Mucosa of descending colon (tissue), 3 donors: Measurements from ENCODE around the gene CAPN2. TPM values are rescaled to one million over a fixed set of nuclear protein-coding genes. Genes with fewer than 3 reads are reported as not detected.

Experiments
- ATAC-seq: fragments of 200-7000 bp; cut with Tn5 transposase; one replicate; pipeline ENCODE4 v1.9.1; 2020; ENCODE audit warnings: mild to moderate bottlenecking, moderate library complexity
- DNase-seq, 3 donors: peaks; one replicate each; pipeline ENCODE4 v3.0.0-alpha.2; 2020
- H3K36me3 ChIP-seq: fragments of 200-600 bp; one replicate; pipeline ENCODE4 v1.8.0; 2021; ENCODE audit warnings: low read depth, mild to moderate bottlenecking
- H3K4me1 ChIP-seq: fragments of 200-600 bp; one replicate; pipeline ENCODE4 v1.8.0; 2021; ENCODE audit warnings: low read depth, mild to moderate bottlenecking
- H3K4me3 ChIP-seq: fragments of 200-600 bp; one replicate; pipeline ENCODE4 v1.8.0; 2021; ENCODE audit warnings: mild to moderate bottlenecking
- H3K9me3 ChIP-seq: fragments of 200-600 bp; one replicate; pipeline ENCODE4 v1.8.0; 2021; ENCODE audit warnings: mild to moderate bottlenecking
- CTCF ChIP-seq: fragments of 200-600 bp; IDR thresholded peaks from one replicate; pipeline ENCODE4 v1.8.0; 2022; ENCODE audit warnings: antibody characterized with exemption, mild to moderate bottlenecking
- intact Hi-C, 2 donors: fragments of 100-400 bp; cut with DNase I in 1 of 2; cut with micrococcal nuclease in 1 of 2; formaldehyde crosslinking; loops; one replicate each; pipeline versions ENCODE4 v1.11.0 to v1.11.1; 2022; cut with DNase I, micrococcal nuclease
- total RNA-seq, 3 donors: library from RNA; stranded (reverse); fragmentation: NEBNext Ultra II Directional in 2 of 3; extraction: Animal tissue kit (Norgen Biotek cat#: 25700) in 2 of 3; gene quantifications; one replicate each; pipeline versions ENCODE4 v1.2.1 to v1.2.4, GENCODE V29; 2021 to 2023
- donor health status: DM: no; HTN: no; CAD: no; lungs with moderate emphysema.
- donor health status: DM: no; HTN: no; CAD: no.
- donor health status: DM: no; HTN: yes; CAD: no.

CAPN2 gene
- total RNA-seq, 3 donors from 2014 or later = 200 to 417 (median 305) TPM

GRCh38 chr1:223754681-223755431 is 42.5 kb downstream of the CAPN2 start:
- Histone ChIP-seq H3K4me1 (no peaks in the 10 kb centered on the region), H3K4me3 (no peak overlapping the region), H3K36me3 (peaks cover 2% of the 10 kb centered on the region), H3K9me3 (no peaks in the 10 kb centered on the region)
- intact Hi-C loops = loop anchor here in 1 of 2 donors (10.0 kb wide), 1 partner anchor 50 kb away; no protein-coding TSS in a partner anchor
- ATAC-seq (no peak), DNase-seq (no peak)
- TF ChIP-seq CTCF = no peak

- peaks cover 2% of the 10 kb centered on the region for H3K36me3 ChIP-seq
- no peaks in the 10 kb centered on the region for H3K9me3 ChIP-seq
- ATAC-seq (no peak), DNase-seq (peak in 1 of 3 donors; percentile 12)
- TF ChIP-seq CTCF = no peak
- intact Hi-C loops = loop anchor here in 1 of 2 donors (10.0 kb wide), 1 partner anchor 51 kb away; no protein-coding TSS in a partner anchor
- H3K4me3 ChIP-seq = no peak overlapping the region
- no peaks in the 10 kb centered on the region for H3K4me1 ChIP-seq
These were observed 43.1 kb downstream of the CAPN2 start for GRCh38 chr1:223755432-223755792.

GRCh38 chr1:223755992-223756775 is 43.8 kb downstream of the CAPN2 start:
- intact Hi-C loops = loop anchor here in 1 of 2 donors (10.0 kb wide), 1 partner anchor 51 kb away; no protein-coding TSS in a partner anchor
- Histone ChIP-seq H3K9me3 (no peaks in the 10 kb centered on the region), H3K4me1 (no peaks in the 10 kb centered on the region), H3K36me3 (peaks cover 2% of the 10 kb centered on the region), H3K4me3 (no peak overlapping the region)
- no peak for TF ChIP-seq CTCF
- DNase-seq (peak in 1 of 3 donors; percentile 16), ATAC-seq (no peak)

GRCh38 chr1:223756806-223757700 is 44.7 kb downstream of the CAPN2 start:
- intact Hi-C loops = loop anchor here in 1 of 2 donors (10.0 kb wide), 1 partner anchor 52 kb away; no protein-coding TSS in a partner anchor
- peaks cover 2% of the 10 kb centered on the region for H3K36me3 ChIP-seq
- TF ChIP-seq CTCF = no peak
- DNase-seq (no peak), ATAC-seq (no peak)
- no peaks in the 10 kb centered on the region for H3K9me3 ChIP-seq
- no peaks in the 10 kb centered on the region for H3K4me1 ChIP-seq
- H3K4me3 ChIP-seq = no peak overlapping the region

GRCh38 chr1:223758734-223759133 is 46.4 kb downstream of the CAPN2 start:
- Histone ChIP-seq H3K4me3 (no peak overlapping the region), H3K4me1 (no peaks in the 10 kb centered on the region), H3K9me3 (no peaks in the 10 kb centered on the region), H3K36me3 (peaks cover 2% of the 10 kb centered on the region)
- intact Hi-C loops = loop anchor here in 1 of 2 donors (10.0 kb wide), 1 partner anchor 54 kb away; no protein-coding TSS in a partner anchor
- TF ChIP-seq CTCF = no peak
- ATAC-seq (no peak), DNase-seq (no peak)
